Prostate gland (tissue), 2 donors: ENCODE results near the gene ATP7A.

Source experiments
- CTCF ChIP-seq, 4 experiments: fragments of 200-600 bp in 2 of 4; fragments of 450-650 bp in 2 of 4; sonication (generic) in 2 of 4; IDR thresholded peaks; 1 replicate in 3 of 4; 2 replicates in 1 of 4; pipeline ENCODE4 v1.5.1; 2016 to 2019; ENCODE audit warnings: antibody characterized with exemption in 4 of 4, mild to moderate bottlenecking in 2 of 4, moderate library complexity in 2 of 4
- POLR2A ChIP-seq: fragments of 450-650 bp; IDR thresholded peaks from one replicate; pipeline ENCODE4 v1.6.1; 2016; ENCODE audit warnings: antibody characterized with exemption, mild to moderate bottlenecking
- POLR2AphosphoS5 ChIP-seq: sonication (generic); formaldehyde crosslinking; IDR thresholded peaks from one replicate; pipeline ENCODE4 v1.6.1; 2017; ENCODE audit warnings: antibody characterized with exemption

DNA sequence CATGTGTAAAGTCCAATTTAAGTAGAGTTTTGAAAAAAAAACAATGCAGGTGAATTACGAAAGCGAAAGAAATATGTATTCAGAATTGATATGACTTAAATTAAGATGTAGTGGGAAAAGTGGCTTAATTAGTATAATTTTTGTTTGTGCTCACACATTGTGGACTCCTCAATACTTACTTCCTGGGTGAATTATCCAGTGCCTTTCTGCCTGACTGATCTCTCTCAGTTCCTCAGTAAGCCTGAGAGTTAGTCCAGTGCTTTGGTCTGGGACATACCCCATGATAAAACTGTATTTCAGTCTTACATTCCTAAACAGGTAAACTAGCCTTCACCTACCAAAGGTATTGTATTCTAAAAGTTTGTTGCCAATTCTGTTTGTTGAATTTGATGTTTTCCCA lies 50.6 kb downstream of the ATP7A start:
- TF ChIP-seq CTCF (IDR thresholded peaks at IDR 0.05): no peak
- no peak for TF ChIP-seq POLR2A
- no peak for TF ChIP-seq POLR2AphosphoS5
